Measurements from ENCODE around the gene AAMP.
A peak's percentile ranks its signal among the peaks of the same experiment; 100 is the strongest.

AAMP gene

DNA sequence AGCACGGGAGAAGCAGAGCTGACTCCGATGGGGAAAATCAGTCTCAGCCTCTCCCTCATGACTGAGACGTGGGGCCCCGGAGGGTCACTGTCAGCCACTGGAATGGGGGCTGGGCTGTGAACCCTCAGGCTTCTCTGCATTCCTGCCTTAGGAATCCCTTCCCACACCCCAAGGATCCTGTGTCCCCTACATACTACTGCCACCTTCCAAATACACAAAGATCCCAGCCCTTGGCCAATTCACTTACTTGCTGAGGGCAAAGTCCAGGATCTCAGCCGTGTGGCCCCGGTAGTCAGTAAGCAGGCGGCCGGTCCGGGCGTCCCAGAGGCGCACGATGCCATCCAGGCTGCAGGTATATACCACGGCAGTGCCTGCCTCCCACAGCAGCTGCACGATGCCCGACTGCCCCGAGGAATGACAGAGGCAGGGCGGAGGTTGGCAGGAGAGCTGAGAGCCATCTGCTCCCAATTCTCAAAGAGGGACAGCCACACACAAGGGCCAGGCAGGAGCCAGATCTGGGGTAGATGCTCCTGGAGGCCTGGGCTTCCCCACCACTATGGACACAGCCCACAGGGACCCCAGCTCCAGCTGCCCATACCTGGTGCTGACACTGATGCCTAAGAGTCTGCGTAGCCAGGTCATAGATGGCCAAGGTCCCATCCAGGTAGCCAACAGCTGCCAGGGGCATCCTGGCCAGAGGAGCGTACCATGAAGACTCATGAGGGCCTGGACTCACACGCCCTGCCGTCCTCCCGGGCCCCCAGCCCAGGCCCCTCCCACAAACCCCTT is 5.0 kb downstream of the AAMP start:
- Mint-ChIP-seq H3K36me3 (ENCODE audit: insufficient read depth) (peaks cover 50% of the 10 kb centered on the region), H3K9me3 (no peaks in the 10 kb centered on the region), H3K27me3 (no peaks in the 10 kb centered on the region), H3K4me1 (ENCODE audit: low read depth in 2 of 2) (peaks cover 24 to 29% of the 10 kb centered on the region in 2 donors), H3K4me3 (no peak overlapping the region), H3K27ac (peak overlapping the region; percentile 62 to 67)
- ATAC-seq (replicated peaks) (no peak), DNase-seq (no peak)

DNA sequence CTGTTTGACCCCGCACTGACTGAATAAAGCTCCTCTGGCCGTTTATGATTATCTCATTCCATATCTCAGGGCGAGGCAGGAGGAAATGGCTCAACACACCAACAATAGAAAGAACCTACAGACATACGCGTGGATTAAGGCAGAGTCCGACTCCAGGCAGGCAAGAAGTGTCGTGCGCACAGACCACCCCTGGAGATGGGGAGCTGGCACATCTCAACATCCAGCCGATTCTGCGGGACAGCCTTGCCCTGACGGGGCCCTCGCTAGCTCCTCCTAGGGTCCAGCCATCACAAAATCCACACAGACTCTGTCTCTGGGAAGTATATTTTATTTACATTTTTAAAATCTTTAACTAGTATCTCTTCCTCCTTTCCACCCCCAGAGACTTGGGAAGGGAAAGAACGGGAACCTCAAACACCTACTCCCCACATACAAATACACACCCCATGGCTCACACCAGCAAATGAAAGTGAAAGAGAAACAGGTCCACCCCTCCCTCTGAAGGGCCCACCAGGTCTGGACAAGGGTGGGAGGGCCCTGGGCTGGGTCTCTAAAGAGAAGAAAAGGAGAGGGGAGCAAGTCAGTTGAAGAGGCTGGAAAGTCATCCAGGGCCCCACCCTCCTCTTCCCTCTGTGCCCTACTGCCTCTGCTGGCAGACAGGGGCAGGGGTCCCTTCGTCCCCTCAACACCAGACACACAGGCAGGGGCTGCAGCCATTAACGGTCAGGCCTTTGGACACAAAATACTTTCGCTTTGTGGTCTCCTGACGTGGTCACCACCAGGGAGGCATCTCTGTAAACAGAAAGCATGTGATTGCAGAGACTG is 5.9 kb downstream of the AAMP start:
- ATAC-seq (replicated peaks) (peak; percentile 66), DNase-seq (no peak)
- H3K27ac Mint-ChIP-seq, result no peak overlapping the region
- H3K4me1 Mint-ChIP-seq (ENCODE audit: low read depth in 2 of 2), result peaks cover 22 to 29% of the 10 kb centered on the region in 2 donors
- H3K27me3 Mint-ChIP-seq, result no peaks in the 10 kb centered on the region
- no peak overlapping the region for H3K4me3 Mint-ChIP-seq
- H3K9me3 Mint-ChIP-seq, result no peaks in the 10 kb centered on the region
- H3K36me3 Mint-ChIP-seq (ENCODE audit: insufficient read depth), result peaks cover 46% of the 10 kb centered on the region

DNA sequence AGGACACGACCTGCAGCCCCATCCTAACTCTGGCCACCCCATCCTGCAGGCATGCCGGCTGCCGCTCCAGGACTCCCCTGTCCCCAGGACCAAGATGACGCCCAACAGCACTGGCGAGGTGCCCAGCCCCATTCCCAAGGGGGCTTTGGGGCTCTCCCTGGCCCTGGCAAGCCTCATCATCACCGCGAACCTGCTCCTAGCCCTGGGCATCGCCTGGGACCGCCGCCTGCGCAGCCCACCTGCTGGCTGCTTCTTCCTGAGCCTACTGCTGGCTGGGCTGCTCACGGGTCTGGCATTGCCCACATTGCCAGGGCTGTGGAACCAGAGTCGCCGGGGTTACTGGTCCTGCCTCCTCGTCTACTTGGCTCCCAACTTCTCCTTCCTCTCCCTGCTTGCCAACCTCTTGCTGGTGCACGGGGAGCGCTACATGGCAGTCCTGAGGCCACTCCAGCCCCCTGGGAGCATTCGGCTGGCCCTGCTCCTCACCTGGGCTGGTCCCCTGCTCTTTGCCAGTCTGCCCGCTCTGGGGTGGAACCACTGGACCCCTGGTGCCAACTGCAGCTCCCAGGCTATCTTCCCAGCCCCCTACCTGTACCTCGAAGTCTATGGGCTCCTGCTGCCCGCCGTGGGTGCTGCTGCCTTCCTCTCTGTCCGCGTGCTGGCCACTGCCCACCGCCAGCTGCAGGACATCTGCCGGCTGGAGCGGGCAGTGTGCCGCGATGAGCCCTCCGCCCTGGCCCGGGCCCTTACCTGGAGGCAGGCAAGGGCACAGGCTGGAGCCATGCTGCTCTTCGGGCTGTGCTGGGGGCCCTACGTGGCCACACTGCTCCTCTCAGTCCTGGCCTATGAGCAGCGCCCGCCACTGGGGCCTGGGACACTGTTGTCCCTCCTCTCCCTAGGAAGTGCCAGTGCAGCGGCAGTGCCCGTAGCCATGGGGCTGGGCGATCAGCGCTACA is 7.0 kb downstream of the AAMP start:
- Mint-ChIP-seq H3K27ac (no peak overlapping the region), H3K36me3 (ENCODE audit: insufficient read depth) (peaks cover 46% of the 10 kb centered on the region), H3K4me1 (ENCODE audit: low read depth in 2 of 2) (peaks cover 24 to 35% of the 10 kb centered on the region in 2 donors), H3K9me3 (no peaks in the 10 kb centered on the region), H3K4me3 (no peak overlapping the region), H3K27me3 (no peaks in the 10 kb centered on the region)
- no peak for ATAC-seq (replicated peaks)
- no peak for DNase-seq

DNA sequence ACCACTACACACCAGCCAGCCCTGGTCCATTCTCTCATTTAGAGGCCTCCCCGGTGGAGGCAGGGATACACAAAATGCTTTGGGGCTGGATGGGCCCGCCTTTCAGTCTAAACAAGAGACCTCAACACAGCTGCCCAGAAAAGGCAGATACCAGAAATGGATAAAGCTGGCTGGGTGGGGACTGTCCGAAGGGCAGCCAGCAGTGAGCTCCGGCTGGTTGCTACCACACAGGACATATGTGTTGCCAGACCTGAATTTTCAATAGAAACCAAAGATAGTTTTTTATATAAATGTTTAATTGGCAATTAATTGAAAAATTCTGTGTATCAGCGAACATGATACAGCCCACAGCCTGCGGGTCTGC is 7.7 kb downstream of the AAMP start:
- Mint-ChIP-seq H3K27ac (peak overlapping the region in 1 of 2 donors; percentile 42), H3K4me3 (no peak overlapping the region), H3K36me3 (ENCODE audit: insufficient read depth) (peaks cover 51% of the 10 kb centered on the region), H3K9me3 (no peaks in the 10 kb centered on the region), H3K4me1 (ENCODE audit: low read depth in 2 of 2) (peaks cover 26 to 35% of the 10 kb centered on the region in 2 donors), H3K27me3 (no peaks in the 10 kb centered on the region)
- DNase-seq, result no peak
- no peak for ATAC-seq (replicated peaks)

DNA sequence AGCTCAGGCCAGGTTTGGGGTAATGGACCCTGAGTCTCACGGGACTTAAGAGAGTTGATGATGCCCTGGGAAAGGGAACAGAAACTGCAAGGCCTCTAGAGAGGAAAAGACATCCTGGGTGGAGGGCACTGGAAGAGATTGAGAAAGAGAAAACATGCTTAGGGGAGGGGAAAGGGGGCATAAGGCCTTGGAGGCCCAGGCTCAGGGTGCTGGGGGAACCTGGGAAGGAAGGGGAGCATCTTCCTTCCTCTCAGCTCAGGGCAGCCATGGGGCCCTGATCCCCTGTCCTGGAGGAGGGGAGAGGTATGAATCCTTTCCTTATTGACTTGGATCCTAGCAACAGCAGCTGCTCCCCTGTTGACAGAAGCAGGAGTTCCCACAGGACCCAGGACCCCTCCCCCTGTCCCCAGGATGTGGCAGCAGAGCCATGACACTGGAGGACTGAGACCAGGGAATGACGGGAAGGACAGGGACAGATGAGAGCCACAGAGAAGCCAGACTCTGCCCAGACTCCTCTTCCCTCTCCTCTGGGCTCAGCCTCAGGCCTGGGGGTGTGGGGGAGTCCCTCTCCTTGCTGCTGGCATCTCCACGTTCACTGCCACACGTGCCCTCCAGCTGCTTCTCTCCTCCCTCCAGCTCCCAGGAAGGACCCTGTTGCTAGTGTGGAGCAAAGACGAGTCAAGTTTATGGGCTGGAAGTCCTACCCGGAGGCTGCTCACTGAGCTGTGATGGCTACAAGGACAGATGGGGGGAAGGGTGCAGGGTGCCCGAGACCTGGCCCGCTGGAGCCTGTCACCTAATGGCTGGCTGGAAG is 8.3 kb downstream of the AAMP start:
- Mint-ChIP-seq H3K27me3 (no peaks in the 10 kb centered on the region), H3K36me3 (ENCODE audit: insufficient read depth) (peaks cover 57% of the 10 kb centered on the region), H3K4me3 (no peak overlapping the region), H3K9me3 (no peaks in the 10 kb centered on the region), H3K4me1 (ENCODE audit: low read depth in 2 of 2) (peaks cover 21 to 29% of the 10 kb centered on the region in 2 donors), H3K27ac (peak overlapping the region; percentile 42 to 83)
- DNase-seq (no peak), ATAC-seq (replicated peaks) (no peak)

DNA sequence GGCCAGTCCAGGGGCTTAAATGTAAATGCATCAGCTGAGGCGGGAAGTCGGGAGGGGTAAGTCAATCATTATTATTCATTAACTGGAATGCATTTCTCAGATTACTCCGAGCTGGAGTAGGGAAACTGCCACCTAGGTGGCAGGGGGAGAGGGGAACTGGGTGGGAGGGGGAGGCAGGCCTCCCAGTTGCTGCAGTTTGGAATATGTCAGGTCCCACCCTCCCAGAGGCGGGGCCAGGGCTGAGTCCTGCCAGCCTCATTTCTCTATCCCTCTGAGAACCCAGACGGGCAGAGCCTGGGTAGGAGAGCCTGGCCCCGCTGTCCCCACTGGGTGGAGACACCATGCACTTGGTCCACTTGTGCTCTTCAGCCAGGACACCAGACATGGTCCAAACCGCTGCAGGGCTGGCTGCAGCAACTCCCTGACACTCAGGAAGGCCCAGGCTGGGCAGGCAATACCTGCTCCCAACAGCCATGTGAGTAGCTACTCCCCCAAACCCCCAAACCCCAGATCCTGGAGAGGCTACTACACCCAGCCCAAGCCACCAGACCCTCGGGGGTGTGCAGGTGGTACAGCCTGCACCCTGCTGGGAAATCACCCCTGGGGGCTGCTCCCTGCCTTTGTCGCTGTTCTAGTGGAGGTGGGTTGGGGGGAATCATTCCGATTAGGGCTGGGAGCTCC is 9.1 kb downstream of the AAMP start, which contains the start of gene GPBAR1:
Gene GPBAR1 (plus strand): TSS at position 274 of the 681 bp plus-strand sequence. CDS start 1,710 bp downstream, outside the sequence.
- Mint-ChIP-seq H3K4me1 (ENCODE audit: low read depth in 2 of 2) (peaks cover 19 to 25% of the 10 kb centered on the region in 2 donors), H3K4me3 (no peak within 1 kb of the TSS), H3K9me3 (no peaks in the 10 kb centered on the region), H3K36me3 (ENCODE audit: insufficient read depth) (peaks cover 63% of the 10 kb centered on the region), H3K27me3 (no peaks in the 10 kb centered on the region), H3K27ac (peak within 1 kb of the TSS; percentile 42 to 83)
- DNase-seq (no peak), ATAC-seq (replicated peaks) (no peak)

DNA sequence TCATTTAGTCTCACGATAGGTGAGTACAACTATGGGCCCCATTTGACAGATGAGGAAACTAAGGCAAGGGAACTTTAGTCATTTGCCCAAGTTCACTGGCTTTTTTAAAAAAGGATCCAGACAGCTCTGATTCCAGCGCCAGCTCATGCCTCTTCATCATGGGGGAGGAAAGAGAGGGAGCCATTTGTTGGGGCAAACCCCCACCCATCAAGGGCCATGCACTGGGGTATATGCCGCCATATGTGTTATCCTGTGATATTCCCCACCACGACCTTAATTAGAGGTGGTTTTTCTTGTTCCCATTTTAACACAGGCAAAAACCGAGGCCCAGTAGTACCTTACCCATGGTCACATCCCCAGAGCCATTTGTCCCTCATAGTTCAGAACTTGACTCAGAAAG is 9.8 kb downstream of the AAMP start:
- ATAC-seq (replicated peaks), result no peak
- Mint-ChIP-seq H3K27ac (peak overlapping the region in 1 of 2 donors; percentile 42), H3K4me3 (no peak overlapping the region), H3K4me1 (ENCODE audit: low read depth in 2 of 2) (peaks cover 19 to 24% of the 10 kb centered on the region in 2 donors), H3K36me3 (ENCODE audit: insufficient read depth) (peaks cover 63% of the 10 kb centered on the region), H3K9me3 (no peaks in the 10 kb centered on the region), H3K27me3 (no peaks in the 10 kb centered on the region)
- no peak for DNase-seq

DNA sequence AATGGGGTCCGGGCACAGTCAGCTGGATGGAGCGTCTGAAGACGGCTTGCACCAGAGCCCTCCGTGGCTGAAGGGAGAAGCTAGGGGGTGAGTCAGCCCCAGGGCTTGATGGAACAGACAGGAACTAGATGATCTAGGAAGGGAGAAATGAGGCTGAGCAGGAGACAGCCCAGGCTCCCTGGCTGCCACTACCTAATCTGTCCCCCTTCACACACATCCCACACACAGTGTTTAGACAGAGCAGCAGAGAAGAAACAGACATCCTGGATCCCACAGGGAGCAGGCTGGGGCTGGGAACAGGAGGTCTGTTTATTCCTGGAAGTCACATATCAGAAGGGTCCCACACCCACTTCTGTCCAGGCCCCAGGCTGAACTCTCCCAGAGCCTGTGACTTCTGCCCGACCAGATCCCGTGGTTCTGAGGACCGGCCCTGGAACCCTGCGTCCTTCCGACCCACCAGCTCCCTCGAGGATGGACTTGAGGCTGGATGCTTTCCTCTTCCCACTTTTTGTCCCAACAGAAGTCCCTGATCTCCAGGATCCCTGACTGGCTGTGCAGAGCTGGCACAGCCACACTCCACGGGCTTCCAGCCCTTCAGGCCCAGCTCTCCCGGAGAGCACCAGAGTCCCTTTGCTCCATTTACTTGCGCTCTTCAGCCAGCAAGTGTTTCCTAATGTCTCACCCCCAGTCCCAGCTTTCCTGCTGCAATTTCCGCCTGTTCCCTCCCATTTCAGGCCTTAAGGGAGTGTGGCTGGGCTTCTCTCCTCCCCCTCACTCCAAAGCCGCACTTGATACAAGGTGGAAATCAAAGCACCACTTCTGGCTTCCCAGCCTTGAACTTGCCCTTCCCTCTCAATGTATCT is 10.6 kb downstream of the AAMP start:
- DNase-seq (no peak), ATAC-seq (replicated peaks) (no peak)
- H3K27me3 Mint-ChIP-seq, result no peaks in the 10 kb centered on the region
- no peak overlapping the region for H3K4me3 Mint-ChIP-seq
- peak overlapping the region; percentile 81 to 87 for H3K27ac Mint-ChIP-seq
- H3K4me1 Mint-ChIP-seq (ENCODE audit: low read depth in 2 of 2), result peaks cover 15 to 24% of the 10 kb centered on the region in 2 donors
- H3K36me3 Mint-ChIP-seq (ENCODE audit: insufficient read depth), result peaks cover 69% of the 10 kb centered on the region
- no peaks in the 10 kb centered on the region for H3K9me3 Mint-ChIP-seq

GRCh38 chr2:218257390-218257981 is 12.5 kb downstream of the AAMP start:
- Mint-ChIP-seq H3K9me3 (no peaks in the 10 kb centered on the region), H3K4me3 (peak overlapping the region; percentile 57 to 65), H3K4me1 (ENCODE audit: low read depth in 2 of 2) (peaks cover 16 to 18% of the 10 kb centered on the region in 2 donors), H3K27me3 (no peaks in the 10 kb centered on the region), H3K36me3 (ENCODE audit: insufficient read depth) (peaks cover 71% of the 10 kb centered on the region), H3K27ac (peak overlapping the region; percentile 72 to 94)
- DNase-seq (peak; percentile 68 to 71 (median 71)), ATAC-seq (replicated peaks) (peak; percentile 81)

DNA sequence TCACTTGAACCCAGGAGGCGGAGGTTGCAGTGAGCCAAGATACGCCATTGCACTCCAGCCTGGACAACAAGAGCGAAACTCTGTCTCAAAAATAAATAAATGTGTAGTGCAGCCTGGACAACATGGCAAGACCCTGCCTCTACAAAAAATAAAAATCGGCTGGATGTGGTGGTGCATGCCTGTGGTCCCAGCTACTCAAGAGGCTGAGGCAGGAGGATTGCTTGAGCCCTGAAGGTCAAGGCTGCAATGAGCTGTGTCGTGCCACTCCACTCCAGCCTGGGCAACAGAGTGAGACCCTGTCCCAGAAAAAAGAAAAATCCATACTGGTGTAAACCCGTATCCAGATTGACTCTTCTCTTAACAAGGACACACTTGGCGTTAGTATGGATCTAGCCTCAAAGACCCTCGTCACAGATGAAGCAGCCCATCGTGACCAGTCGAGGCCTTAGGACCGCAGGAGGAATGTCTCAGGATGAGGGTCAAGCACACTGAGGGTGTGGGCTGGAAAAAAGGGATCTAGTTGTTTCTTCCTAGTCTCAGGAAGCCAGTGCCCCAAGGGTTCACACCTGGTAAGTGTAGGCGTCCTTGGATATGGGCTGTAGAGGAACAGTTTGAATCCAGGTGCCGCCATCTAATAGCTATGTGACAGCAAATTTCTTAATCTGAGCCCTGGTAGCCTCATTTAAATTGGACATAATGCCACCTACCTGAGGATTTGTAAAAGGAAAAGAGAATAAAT is 13.2 kb downstream of the AAMP start:
- Mint-ChIP-seq H3K4me1 (ENCODE audit: low read depth in 2 of 2) (peaks cover 16 to 18% of the 10 kb centered on the region in 2 donors), H3K27me3 (no peaks in the 10 kb centered on the region), H3K4me3 (no peak overlapping the region), H3K27ac (peak overlapping the region; percentile 72 to 94), H3K36me3 (ENCODE audit: insufficient read depth) (peaks cover 72% of the 10 kb centered on the region), H3K9me3 (no peaks in the 10 kb centered on the region)
- DNase-seq, result no peak
- peak; percentile 6 for ATAC-seq (replicated peaks)
